Measurements from ENCODE around the gene TUBGCP6.

DNA sequence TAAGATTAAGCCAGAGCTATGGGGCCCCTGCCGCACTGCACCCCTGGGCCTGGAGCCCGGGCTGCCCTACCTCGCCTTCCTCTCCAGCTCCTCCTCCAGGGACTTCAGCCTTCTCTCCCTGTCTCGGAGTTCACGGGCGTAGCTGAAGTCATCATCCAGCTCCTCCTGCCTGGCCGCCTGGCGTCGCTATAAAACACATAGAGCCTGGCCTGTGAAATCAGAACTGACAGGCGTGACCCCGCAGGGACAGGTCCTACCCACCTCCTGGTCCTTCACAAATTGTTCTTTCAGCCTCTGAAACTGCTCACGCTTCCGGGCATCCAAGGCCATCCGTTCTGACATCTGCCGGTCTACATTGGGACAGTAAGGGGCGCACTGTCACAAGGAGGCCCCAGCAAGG, 20.8 kb downstream of the TUBGCP6 start:
- TF ChIP-seq CTCF (IDR thresholded peaks at IDR 0.05; ENCODE audit: low read depth, low read length) = no peak
- no peak for TF ChIP-seq POLR2A (IDR thresholded peaks at IDR 0.05; ENCODE audit: extremely low read depth, insufficient read length)
